ENCODE results near the gene ANKRD35.
A peak's percentile ranks its signal among the peaks of the same experiment; 100 is the strongest.

Gene ANKRD35

DNA sequence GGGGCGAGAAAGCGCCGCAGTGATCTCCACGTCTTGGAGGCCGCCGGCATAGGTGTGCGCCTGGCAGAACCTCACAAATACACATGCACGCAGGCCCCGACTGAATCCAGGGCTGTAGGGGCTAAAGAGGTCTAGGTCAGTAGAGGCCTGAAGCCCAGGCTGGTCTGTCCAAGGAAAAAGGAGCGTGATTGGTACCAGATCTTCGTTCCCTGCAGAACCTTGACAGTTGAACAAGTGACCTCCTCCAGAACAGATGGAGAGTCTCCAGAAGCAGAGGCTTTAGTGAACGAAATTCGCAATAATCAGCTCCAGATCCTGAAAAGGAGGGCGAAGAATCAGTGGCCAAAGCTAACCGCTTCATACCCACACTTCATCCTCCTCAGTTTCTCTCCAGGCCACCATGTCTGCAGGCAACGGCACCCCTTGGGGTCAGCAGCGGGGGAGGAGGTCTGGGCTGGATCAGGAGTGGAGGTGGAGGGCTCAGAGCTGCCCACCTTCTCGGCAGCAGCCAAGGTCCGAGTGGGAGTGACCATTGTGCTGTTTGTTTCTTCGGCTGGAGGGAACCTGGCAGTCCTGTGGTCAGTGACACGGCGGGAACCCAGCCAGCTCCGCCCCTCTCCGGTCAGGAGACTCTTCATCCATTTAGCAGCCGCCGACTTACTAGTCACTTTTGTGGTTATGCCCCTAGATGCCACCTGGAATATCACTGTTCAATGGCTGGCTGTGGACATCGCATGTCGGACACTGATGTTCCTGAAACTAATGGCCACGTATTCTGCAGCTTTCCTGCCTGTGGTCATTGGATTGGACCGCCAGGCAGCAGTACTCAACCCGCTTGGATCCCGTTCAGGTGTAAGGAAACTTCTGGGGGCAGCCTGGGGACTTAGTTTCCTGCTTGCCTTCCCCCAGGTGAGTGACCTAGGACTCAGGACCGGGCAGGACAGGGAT lies 33.6 kb upstream of the ANKRD35 start:
- peak; percentile 78 for DNase-seq
- no peak for TF ChIP-seq EZH2 (optimal IDR thresholded peaks at IDR 0.05; ENCODE audit: low read depth, low read length)
- 0 out of 2 replicates have a peak, but pooled peaks have one; percentile 5 for TF ChIP-seq CTCF (IDR thresholded peaks at IDR 0.05; ENCODE audit: low read length)
- no peak for TF ChIP-seq EZH2phosphoT487 (IDR thresholded peaks at IDR 0.05; ENCODE audit: low read length)
- no peaks in the 10 kb centered on the region for H3K27me3 ChIP-seq (replicated peaks; ENCODE audit: insufficient read depth, low read length)
- H3F3A ChIP-seq (ENCODE audit: insufficient read depth, low read length) = peaks cover 29% of the 10 kb centered on the region
- H3K27ac ChIP-seq (ENCODE audit: low read length) = peak overlapping the region; percentile 87
- no peaks in the 10 kb centered on the region for H3K9me2 ChIP-seq (replicated peaks; ENCODE audit: insufficient read depth, low read length)
- peaks cover 7% of the 10 kb centered on the region for H3K4me1 ChIP-seq (ENCODE audit: low read length)
- H3K4me2 ChIP-seq (ENCODE audit: low read depth, low read length) = peak overlapping the region; percentile 99
- peak overlapping the region; percentile 84 for H3K4me3 ChIP-seq (ENCODE audit: low read length)
- peak overlapping the region; percentile 92 for H3K9ac ChIP-seq (ENCODE audit: low read length)
- peak overlapping the region; percentile 85 for H2AFZ ChIP-seq (ENCODE audit: low read length)
- H4K20me1 ChIP-seq (ENCODE audit: insufficient read depth, low read length) = no peaks in the 10 kb centered on the region
- no peaks in the 10 kb centered on the region for H3K36me3 ChIP-seq (replicated peaks; ENCODE audit: insufficient read depth, low read length)
- H3K79me2 ChIP-seq (ENCODE audit: low read length) = peaks cover 20% of the 10 kb centered on the region
- H3K9me3 ChIP-seq (replicated peaks; ENCODE audit: insufficient read depth, low read length) = no peaks in the 10 kb centered on the region

- Histone ChIP-seq H3K4me3 (ENCODE audit: low read length) (peak within 1 kb of the TSS; percentile 84), H3K4me1 (ENCODE audit: low read length) (peaks cover 7% of the 10 kb centered on the region), H3K79me2 (ENCODE audit: low read length) (peaks cover 20% of the 10 kb centered on the region), H3K27ac (ENCODE audit: low read length) (peak within 1 kb of the TSS; percentile 87), H3K9me2 (replicated peaks; ENCODE audit: insufficient read depth, low read length) (no peaks in the 10 kb centered on the region), H3K4me2 (ENCODE audit: low read depth, low read length) (peak within 1 kb of the TSS; percentile 99), H3K27me3 (replicated peaks; ENCODE audit: insufficient read depth, low read length) (no peaks in the 10 kb centered on the region), H3K9me3 (replicated peaks; ENCODE audit: insufficient read depth, low read length) (no peaks in the 10 kb centered on the region), H3K36me3 (replicated peaks; ENCODE audit: insufficient read depth, low read length) (no peaks in the 10 kb centered on the region), H3K9ac (ENCODE audit: low read length) (peak within 1 kb of the TSS; percentile 92), H4K20me1 (ENCODE audit: insufficient read depth, low read length) (no peaks in the 10 kb centered on the region), H2AFZ (ENCODE audit: low read length) (peak within 1 kb of the TSS; percentile 85), H3F3A (ENCODE audit: insufficient read depth, low read length) (peaks cover 27% of the 10 kb centered on the region)
- TF ChIP-seq CTCF (IDR thresholded peaks at IDR 0.05; ENCODE audit: low read length) (no peak), EZH2phosphoT487 (IDR thresholded peaks at IDR 0.05; ENCODE audit: low read length) (no peak), EZH2 (optimal IDR thresholded peaks at IDR 0.05; ENCODE audit: low read depth, low read length) (no peak)
- DNase-seq = peak; percentile 93
Observed at GRCh38 chr1:145918144-145918991, 32.7 kb upstream of the ANKRD35 start, which contains the start of gene PEX11B. TSS of gene PEX11B (minus strand) at chr1:145918717. CDS start at chr1:145918688, 29 bp downstream.

DNA sequence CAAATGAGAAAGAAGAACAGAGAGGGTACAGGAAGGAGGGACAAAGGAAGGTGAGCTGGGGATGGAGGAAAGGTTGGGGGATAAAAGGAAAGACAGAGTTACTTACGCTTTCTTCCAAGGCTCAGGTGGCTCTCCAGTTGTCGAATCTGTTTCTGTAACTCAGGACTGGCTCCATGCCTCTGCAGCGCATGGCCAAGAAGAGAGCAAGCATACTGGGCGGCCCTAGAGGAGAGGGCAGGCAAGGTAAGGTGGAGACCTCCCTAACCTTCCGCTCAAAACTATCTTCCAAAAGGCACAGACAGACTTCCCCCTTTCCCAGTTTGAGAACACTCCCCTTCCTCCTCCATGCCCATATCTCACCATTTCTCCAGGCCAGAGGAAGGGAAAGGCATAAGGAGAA lies 31.9 kb upstream of the ANKRD35 start:
- H3K27ac ChIP-seq (ENCODE audit: low read length) = no peak overlapping the region
- H2AFZ ChIP-seq (ENCODE audit: low read length) = peak overlapping the region; percentile 85
- H3K79me2 ChIP-seq (ENCODE audit: low read length) = peaks cover 20% of the 10 kb centered on the region
- no peak for DNase-seq
- no peaks in the 10 kb centered on the region for H3K27me3 ChIP-seq (replicated peaks; ENCODE audit: insufficient read depth, low read length)
- TF ChIP-seq EZH2 (optimal IDR thresholded peaks at IDR 0.05; ENCODE audit: low read depth, low read length) (no peak), EZH2phosphoT487 (IDR thresholded peaks at IDR 0.05; ENCODE audit: low read length) (no peak), CTCF (IDR thresholded peaks at IDR 0.05; ENCODE audit: low read length) (no peak)
- no peaks in the 10 kb centered on the region for H3K9me3 ChIP-seq (replicated peaks; ENCODE audit: insufficient read depth, low read length)
- peaks cover 22% of the 10 kb centered on the region for H3F3A ChIP-seq (ENCODE audit: insufficient read depth, low read length)
- H3K4me2 ChIP-seq (ENCODE audit: low read depth, low read length) = peak overlapping the region; percentile 99
- H3K36me3 ChIP-seq (replicated peaks; ENCODE audit: insufficient read depth, low read length) = no peaks in the 10 kb centered on the region
- H4K20me1 ChIP-seq (ENCODE audit: insufficient read depth, low read length) = no peaks in the 10 kb centered on the region
- peaks cover 7% of the 10 kb centered on the region for H3K4me1 ChIP-seq (ENCODE audit: low read length)
- peak overlapping the region; percentile 92; the same call in 1 of the 2 replicates for H3K9ac ChIP-seq (ENCODE audit: low read length)
- H3K4me3 ChIP-seq (ENCODE audit: low read length) = peak overlapping the region; percentile 84
- H3K9me2 ChIP-seq (replicated peaks; ENCODE audit: insufficient read depth, low read length) = no peaks in the 10 kb centered on the region
